ENCODE data around the gene TMPRSS13.

- TF ChIP-seq, protein P1, sequence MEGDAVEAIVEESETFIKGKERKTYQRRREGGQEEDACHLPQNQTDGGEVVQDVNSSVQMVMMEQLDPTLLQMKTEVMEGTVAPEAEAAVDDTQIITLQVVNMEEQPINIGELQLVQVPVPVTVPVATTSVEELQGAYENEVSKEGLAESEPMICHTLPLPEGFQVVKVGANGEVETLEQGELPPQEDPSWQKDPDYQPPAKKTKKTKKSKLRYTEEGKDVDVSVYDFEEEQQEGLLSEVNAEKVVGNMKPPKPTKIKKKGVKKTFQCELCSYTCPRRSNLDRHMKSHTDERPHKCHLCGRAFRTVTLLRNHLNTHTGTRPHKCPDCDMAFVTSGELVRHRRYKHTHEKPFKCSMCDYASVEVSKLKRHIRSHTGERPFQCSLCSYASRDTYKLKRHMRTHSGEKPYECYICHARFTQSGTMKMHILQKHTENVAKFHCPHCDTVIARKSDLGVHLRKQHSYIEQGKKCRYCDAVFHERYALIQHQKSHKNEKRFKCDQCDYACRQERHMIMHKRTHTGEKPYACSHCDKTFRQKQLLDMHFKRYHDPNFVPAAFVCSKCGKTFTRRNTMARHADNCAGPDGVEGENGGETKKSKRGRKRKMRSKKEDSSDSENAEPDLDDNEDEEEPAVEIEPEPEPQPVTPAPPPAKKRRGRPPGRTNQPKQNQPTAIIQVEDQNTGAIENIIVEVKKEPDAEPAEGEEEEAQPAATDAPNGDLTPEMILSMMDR (IDR thresholded peaks at IDR 0.05), result no peak
- TF ChIP-seq POLR2AphosphoS5 (IDR thresholded peaks at IDR 0.05), result no peak
Observed at GRCh38 chr11:117862753-117863152, 66.4 kb downstream of the TMPRSS13 start.
